Fibroblast of skin of left biceps (primary cell): ENCODE data around the gene CDK14.
A peak's percentile ranks its signal among the peaks of the same experiment; 100 is the strongest.
"Not testable (repeated sequence)": the region's sequence is repeated elsewhere in the genome, so short reads cannot be mapped to it uniquely, and the experiment has no call there.

Experiments used
- DNase-seq, 2 experiments: peaks; one replicate each; pipeline ENCODE4 v3.0.0-alpha.2; 2013; ENCODE audit warnings: low read depth in 2 of 2

The CDK14 gene

GRCh38 chr7:90756366-90756765 is 160.2 kb downstream of the CDK14 start:
- DNase-seq: no peak

DNA sequence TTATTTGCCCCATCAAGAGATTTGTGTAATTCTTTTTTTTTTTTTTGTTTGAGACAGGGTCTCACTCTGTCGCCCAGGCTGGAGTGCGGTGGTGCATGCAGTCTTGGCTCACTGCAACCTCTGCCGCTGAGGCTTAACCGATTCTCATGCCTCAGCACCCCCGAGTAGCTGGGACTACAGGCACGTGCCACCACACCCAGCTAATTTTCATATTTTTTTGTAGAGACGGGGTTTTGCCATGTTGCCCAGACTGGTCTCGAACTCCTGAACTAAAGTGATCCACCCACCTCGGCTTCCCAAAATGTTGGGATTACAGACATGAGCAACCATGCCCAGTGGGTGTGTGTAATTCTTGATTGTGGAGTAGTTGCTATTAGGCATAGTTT is 161.4 kb downstream of the CDK14 start:
- DNase-seq: not testable (repeated sequence)

DNA sequence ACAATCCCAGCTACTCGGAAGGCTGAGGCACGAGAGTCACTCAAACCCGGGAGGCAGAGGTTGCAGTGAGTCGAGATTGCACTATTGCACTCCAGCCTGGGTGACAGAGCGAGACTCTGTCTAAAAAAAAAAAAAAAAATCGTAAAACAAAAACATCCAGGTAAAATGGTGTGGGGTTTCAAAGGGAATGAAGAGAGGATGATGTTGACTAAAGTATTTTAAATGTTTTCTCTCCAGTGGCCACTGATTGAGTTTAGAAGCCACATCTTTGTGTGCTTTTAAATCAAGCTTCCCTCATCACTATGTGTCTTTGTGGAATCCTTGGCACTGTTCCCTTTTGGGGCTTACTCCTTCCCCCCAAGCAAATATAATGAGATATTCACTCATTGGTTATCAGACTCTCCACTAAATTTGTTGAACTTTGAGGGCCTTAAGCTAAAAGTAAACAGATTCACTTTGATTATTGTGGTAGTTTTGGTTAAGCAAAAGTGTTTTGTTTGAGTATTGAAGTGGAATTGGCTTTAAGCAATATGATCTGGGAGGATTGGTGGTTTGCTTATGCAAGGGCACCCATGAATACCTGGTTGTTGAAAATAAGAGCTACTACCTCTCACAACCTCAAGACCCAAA is 162.9 kb downstream of the CDK14 start:
- no peak for DNase-seq

- DNase-seq: no peak
Observed at GRCh38 chr7:90759710-90760109, 163.6 kb downstream of the CDK14 start.

DNA sequence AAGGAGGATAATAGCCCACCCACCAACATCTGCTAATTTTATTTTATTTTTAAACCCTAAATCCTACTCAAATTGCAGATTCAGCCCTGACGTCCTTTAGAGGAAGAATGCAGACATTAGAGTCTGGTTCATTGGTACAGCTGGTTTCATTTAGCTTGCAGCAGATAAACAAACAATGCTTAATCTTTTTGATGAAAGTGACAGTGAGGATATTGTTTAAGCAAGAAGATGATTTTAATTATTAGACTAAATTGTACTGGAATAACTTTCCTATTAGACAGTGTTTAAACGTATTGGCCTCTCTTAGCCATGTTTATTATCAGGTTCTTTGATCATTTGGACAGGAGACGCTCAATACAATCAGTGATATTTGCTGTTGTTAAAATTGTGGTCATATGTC is 164.8 kb downstream of the CDK14 start:
- DNase-seq: no peak

DNA sequence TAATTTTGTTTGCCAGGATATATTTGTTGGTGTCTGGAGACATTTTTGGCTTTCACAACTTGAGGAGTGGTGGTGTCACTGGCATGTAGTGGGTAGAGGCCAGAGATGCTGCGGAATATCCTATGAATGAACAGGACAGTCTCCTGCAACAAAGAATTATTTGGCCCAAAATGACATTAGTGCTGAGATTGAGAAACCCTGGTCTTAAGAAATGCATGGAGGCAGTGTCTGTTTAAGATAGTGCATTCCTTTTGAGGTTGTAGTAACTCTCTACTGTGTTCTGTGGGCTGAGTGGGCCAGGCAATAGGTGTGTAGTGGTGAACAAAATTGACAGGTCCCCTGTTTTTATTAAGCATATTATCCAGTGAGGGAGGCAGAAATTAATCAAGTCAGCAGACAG is 165.5 kb downstream of the CDK14 start:
- DNase-seq: no peak

DNA sequence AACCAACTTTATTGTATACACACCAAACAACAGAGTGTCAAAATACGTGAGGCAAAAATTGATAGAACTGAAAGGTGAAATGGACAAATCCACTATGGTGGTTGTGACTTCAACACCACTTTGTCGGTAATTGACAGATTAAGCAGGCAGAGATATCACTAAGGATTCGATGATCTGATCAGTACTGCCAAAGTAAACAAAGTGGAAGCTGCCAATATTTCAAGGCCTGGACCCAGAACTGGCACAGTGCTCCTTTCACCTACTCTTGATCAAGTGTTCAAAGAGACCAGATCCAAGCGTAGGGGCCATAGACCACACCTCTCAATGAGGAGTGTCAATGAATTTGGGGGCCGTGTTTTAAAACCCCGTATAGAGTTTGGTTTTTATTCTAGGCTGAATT is 167.0 kb downstream of the CDK14 start:
- no peak for DNase-seq

- DNase-seq: no peak
Observed at GRCh38 chr7:90764848-90765570, 168.9 kb downstream of the CDK14 start.

GRCh38 chr7:90766814-90767564 is 170.9 kb downstream of the CDK14 start:
- no peak for DNase-seq

- no peak for DNase-seq
Observed at GRCh38 chr7:90768301-90768700, 172.2 kb downstream of the CDK14 start.

- DNase-seq: no peak
Observed at GRCh38 chr7:90769036-90769435, 172.9 kb downstream of the CDK14 start.

GRCh38 chr7:90769566-90769965 is 173.4 kb downstream of the CDK14 start:
- DNase-seq: not testable (repeated sequence)

- DNase-seq: no peak
Observed at GRCh38 chr7:90771281-90771680, 175.2 kb downstream of the CDK14 start.

GRCh38 chr7:90772410-90772809 is 176.3 kb downstream of the CDK14 start:
- no peak for DNase-seq

DNA sequence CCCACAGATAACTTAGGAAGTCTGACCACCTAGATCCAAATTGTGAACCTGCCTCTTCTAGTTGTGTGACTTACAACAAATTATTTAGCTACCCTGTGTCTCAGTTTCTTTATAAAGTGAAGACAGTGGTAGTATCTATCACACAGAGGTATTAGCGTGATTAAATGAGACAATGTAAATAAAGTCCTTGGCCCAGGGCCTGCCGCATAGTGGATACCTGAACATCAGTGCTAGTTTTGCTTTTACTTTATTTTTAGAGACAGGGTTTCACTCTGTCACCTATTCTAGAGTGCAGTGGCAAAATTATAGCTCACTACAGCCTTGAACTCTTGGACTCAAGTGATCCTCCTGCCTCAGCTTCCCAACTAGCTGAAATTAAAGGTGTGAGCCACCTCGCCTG is 177.1 kb downstream of the CDK14 start:
- DNase-seq: no peak

- no peak for DNase-seq
Observed at GRCh38 chr7:90774706-90775105, 178.6 kb downstream of the CDK14 start.

DNA sequence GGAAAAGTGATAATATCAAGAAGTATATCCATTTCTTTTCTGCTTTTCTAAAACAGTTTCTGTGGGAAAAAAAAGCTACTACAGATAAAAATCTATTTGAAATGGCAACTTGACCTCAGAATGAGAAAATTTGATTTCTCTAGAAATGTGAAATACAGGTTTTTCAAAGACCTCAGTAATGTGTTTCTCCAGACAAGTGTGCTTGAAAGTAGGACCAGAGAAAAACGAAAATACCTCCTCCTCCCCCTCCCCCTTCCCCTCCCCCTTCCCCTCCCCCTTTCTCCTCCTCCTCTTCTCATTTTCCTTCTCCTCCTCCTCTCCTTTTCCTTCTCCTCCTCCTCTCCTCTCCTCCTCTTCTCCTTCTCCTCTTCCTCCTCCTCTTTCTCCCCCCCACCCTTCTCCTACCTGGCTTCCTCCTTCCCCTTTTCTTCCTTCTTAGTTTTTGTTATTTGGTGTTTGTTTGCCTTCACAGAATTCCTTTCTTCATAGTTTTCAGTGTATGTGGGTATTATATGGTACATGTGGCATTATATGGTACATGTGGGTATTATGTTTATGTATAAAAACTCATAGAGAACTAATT is 179.4 kb downstream of the CDK14 start:
- no peak for DNase-seq

- no peak for DNase-seq
Observed at GRCh38 chr7:90777041-90777440, 180.9 kb downstream of the CDK14 start.

- DNase-seq: no peak
Observed at GRCh38 chr7:90777465-90777864, 181.3 kb downstream of the CDK14 start.

DNA sequence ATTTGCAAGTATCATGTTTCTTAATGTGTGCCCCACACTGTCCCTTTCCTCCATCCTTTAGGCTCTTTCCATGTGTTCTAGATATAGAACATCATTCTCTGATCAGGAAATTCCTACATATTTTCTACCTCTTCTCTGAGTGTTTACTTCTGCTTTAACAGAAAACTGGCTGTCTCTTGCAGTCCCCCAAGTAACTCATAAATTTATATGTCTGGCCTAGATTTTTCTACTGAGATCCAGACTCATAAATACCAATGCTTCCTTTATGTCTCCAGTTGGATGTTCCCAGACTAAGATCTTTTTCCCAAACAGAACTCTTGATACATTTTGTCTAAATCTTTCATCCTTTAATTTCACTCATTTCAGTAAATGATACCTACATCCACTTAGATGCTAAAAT is 181.8 kb downstream of the CDK14 start:
- DNase-seq: no peak

DNA sequence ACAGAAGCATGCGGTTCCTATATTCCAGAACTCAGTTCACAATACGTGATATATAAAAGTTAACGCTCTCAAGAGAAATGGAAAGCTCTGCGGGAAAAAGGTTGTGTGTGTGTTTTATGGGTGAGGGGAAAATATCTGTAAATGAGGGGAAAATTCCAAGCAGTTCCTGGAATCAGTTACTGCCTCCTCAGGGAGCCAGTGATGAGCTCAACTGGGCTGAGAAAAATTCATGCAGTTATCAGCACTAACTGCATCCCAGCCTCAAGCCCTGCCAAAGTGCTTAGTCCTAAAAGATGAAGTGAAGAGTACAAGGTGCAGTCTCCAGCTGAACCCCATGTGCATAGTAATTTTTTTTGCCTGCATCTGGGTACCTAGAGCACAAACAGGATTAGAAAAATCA is 191.9 kb downstream of the CDK14 start:
- peak; percentile 26 to 35 for DNase-seq

DNA sequence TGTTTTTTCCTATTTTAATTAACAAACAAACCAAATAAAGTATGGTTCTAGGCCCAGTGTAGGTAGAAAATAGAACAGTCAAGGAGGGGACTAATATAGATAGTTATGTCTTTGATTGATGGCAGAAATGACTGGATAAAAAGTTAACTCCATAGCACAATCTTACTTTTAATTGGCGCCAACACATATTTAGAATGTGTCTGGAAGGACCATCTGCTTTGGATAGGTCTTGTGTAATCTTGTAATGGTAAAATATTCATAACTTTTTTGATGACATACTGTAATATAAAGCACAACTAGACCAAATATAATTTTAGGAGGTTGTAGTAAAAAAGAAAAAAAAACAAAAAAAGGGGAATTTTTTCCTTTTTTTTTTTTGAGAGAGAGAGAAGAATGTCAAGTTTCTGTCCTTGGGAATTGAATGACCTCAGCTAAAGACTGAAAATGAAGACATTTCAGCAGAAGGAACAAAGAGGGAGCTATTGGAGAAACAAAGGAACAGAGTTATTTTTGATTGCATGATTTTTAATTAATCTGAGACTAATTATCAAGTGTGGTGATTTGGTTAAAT is 193.7 kb downstream of the CDK14 start:
- DNase-seq: no peak
